Gastroesophageal sphincter (tissue), 4 donors: ENCODE measurements around the gene SERPINA9. TPM values are rescaled to one million over a fixed set of nuclear protein-coding genes. Genes with fewer than 3 reads are reported as not detected.

Experiments used
- ATAC-seq: fragments of 150-250 bp; one replicate; pipeline ENCODE4 v1.9.1; 2016; ENCODE audit warnings: mild to moderate bottlenecking, moderate library complexity
- H3K27ac ChIP-seq, 4 donors: fragments of 200-600 bp; sonication (generic) in 3 of 4; 1 replicate in 3 of 4; 2 replicates in 1 of 4; pipeline ENCODE4 v1.5.1; 2016 to 2019
- H3K27me3 ChIP-seq: fragments of 200-600 bp; sonication (generic); one replicate; pipeline ENCODE4 v1.5.1; 2019
- H3K36me3 ChIP-seq, 2 donors: fragments of 200-600 bp; sonication (generic); one replicate each; pipeline ENCODE4 v1.5.1; 2019; ENCODE audit warnings: control low read depth in 1 of 2
- H3K4me1 ChIP-seq, 3 donors: fragments of 200-600 bp; sonication (generic); 1 replicate in 2 of 3; 2 replicates in 1 of 3; pipeline ENCODE4 v1.5.1; 2016 to 2019; ENCODE audit warnings: control low read depth in 2 of 3
- H3K4me3 ChIP-seq, 2 donors: fragments of 200-600 bp; sonication (generic); one replicate each; pipeline ENCODE4 v1.5.1; 2019; ENCODE audit warnings: mild to moderate bottlenecking in 1 of 2, moderate library complexity in 1 of 2
- H3K9me3 ChIP-seq, 3 donors: fragments of 200-600 bp; sonication (generic); one replicate each; pipeline ENCODE4 v1.5.1; 2017 to 2019; ENCODE audit warnings: control low read depth in 2 of 3
- CTCF ChIP-seq, 4 experiments: fragments of 200-600 bp in 2 of 4; fragments of 450-650 bp in 2 of 4; sonication (generic) in 1 of 4; IDR thresholded peaks; one replicate each; pipeline ENCODE4 v1.5.1; 2017 to 2019; ENCODE audit warnings: antibody characterized with exemption in 4 of 4, mild to moderate bottlenecking in 2 of 4, moderate library complexity in 2 of 4
- EP300 ChIP-seq: sonication (generic); formaldehyde crosslinking; IDR thresholded peaks from one replicate; pipeline ENCODE4 v1.6.1; 2017; ENCODE audit warnings: antibody characterized with exemption, mild to moderate bottlenecking
- POLR2A ChIP-seq, 2 donors: fragments of 450-650 bp; IDR thresholded peaks; one replicate each; pipeline ENCODE4 v1.6.1; 2017; ENCODE audit warnings: antibody characterized with exemption in 2 of 2, mild to moderate bottlenecking in 2 of 2, moderate library complexity in 1 of 2
- POLR2AphosphoS5 ChIP-seq: sonication (generic); formaldehyde crosslinking; IDR thresholded peaks from one replicate; pipeline ENCODE4 v1.6.1; 2017; ENCODE audit warnings: antibody characterized with exemption
- WGBS, 2 donors: methylation state at CpG; one replicate each; pipeline ENCODE4 v1.1.5; 2018; ENCODE audit warnings: low coverage in 1 of 2; 5-methylcytosine and 5-hydroxymethylcytosine counted together
- total RNA-seq, 4 donors: library from RNA; depleted of rRNA; stranded (reverse); fragments of >200 nt; gene quantifications; one replicate each; pipeline ENCODE4 v1.1.0, GENCODE V29; 2016

The SERPINA9 gene
- total RNA-seq, 4 donors from 2014 or later = not detected

GRCh38 chr14:94521375-94522114 lies 45.5 kb upstream of the SERPINA9 start:
- no peaks in the 10 kb centered on the region for H3K36me3 ChIP-seq
- TF ChIP-seq EP300 (no peak), POLR2A (IDR thresholded peaks at IDR 0.05) (no peak)
- H3K27ac ChIP-seq = no peak overlapping the region
- no peaks in the 10 kb centered on the region for H3K4me1 ChIP-seq
- H3K9me3 ChIP-seq = peaks cover 0 to 10% (median 0%) of the 10 kb centered on the region in 3 donors
- no peak for ATAC-seq
- WGBS, 2 donors = 46 to 50% methylated on average over 1 to 2 of the region's 5 CpGs
- no peak overlapping the region for H3K4me3 ChIP-seq
- H3K27me3 ChIP-seq = peaks cover 24% of the 10 kb centered on the region

- Histone ChIP-seq H3K36me3 (no peaks in the 10 kb centered on the region), H3K27me3 (peaks cover 28% of the 10 kb centered on the region), H3K4me1 (no peaks in the 10 kb centered on the region), H3K4me3 (no peak overlapping the region), H3K27ac (no peak overlapping the region), H3K9me3 (no peaks in the 10 kb centered on the region)
- ATAC-seq = no peak
- 41 to 43% methylated on average over 4 to 6 of the region's 7 CpGs for WGBS, 2 donors
- TF ChIP-seq CTCF (IDR thresholded peaks at IDR 0.05) (no peak), POLR2AphosphoS5 (no peak), EP300 (no peak), POLR2A (IDR thresholded peaks at IDR 0.05) (no peak)
Observed at GRCh38 chr14:94517641-94518257, 41.8 kb upstream of the SERPINA9 start.

GRCh38 chr14:94517248-94517640 lies 41.2 kb upstream of the SERPINA9 start:
- H3K27ac ChIP-seq = no peak overlapping the region
- H3K36me3 ChIP-seq = no peaks in the 10 kb centered on the region
- no peaks in the 10 kb centered on the region for H3K4me1 ChIP-seq
- H3K9me3 ChIP-seq = no peaks in the 10 kb centered on the region
- TF ChIP-seq POLR2AphosphoS5 (no peak), POLR2A (IDR thresholded peaks at IDR 0.05) (no peak), CTCF (IDR thresholded peaks at IDR 0.05) (no peak), EP300 (no peak)
- peaks cover 28% of the 10 kb centered on the region for H3K27me3 ChIP-seq
- WGBS, 2 donors = 49 to 68% methylated on average over 10 of the region's 10 CpGs
- ATAC-seq = no peak
- H3K4me3 ChIP-seq = no peak overlapping the region

- 86 to 90% methylated on average over 2 to 5 of the region's 6 CpGs for WGBS, 2 donors
- TF ChIP-seq POLR2A (IDR thresholded peaks at IDR 0.05) = no peak
- TF ChIP-seq CTCF (IDR thresholded peaks at IDR 0.05) = no peak
- TF ChIP-seq EP300 = no peak
- no peak for TF ChIP-seq POLR2AphosphoS5
- Histone ChIP-seq H3K27me3 (peaks cover 28% of the 10 kb centered on the region), H3K27ac (no peak overlapping the region), H3K36me3 (no peaks in the 10 kb centered on the region), H3K9me3 (no peaks in the 10 kb centered on the region), H3K4me3 (no peak overlapping the region), H3K4me1 (no peaks in the 10 kb centered on the region)
- no peak for ATAC-seq
Observed at GRCh38 chr14:94515856-94516255, 39.9 kb upstream of the SERPINA9 start.

GRCh38 chr14:94515426-94515825 lies 39.4 kb upstream of the SERPINA9 start:
- no peaks in the 10 kb centered on the region for H3K4me1 ChIP-seq
- no peak overlapping the region for H3K27ac ChIP-seq
- TF ChIP-seq CTCF (IDR thresholded peaks at IDR 0.05) (no peak), POLR2AphosphoS5 (no peak), POLR2A (IDR thresholded peaks at IDR 0.05) (no peak), EP300 (no peak)
- no peak for ATAC-seq
- no peaks in the 10 kb centered on the region for H3K9me3 ChIP-seq
- no peaks in the 10 kb centered on the region for H3K36me3 ChIP-seq
- no peak overlapping the region for H3K4me3 ChIP-seq
- 80 to 98% methylated on average over 2 to 4 of the region's 9 CpGs for WGBS, 2 donors
- H3K27me3 ChIP-seq = peaks cover 28% of the 10 kb centered on the region
